H1 (cell line): ENCODE data around the gene CRTC3. TPM values are rescaled to one million over a fixed set of nuclear protein-coding genes. Genes with fewer than 3 reads are reported as not detected.
A peak's percentile ranks its signal among the peaks of the same experiment; 100 is the strongest.

ENCODE experiments used
- CTCF ChIA-PET: fragments of 300-600 bp; sonication (Branson Sonifier 250); formaldehyde crosslinking; loops from one replicate; lab custom pipeline; 2021; ENCODE audit not compliant: partially characterized antibody; lab: Charles Lee
- POLR2A ChIA-PET: fragments of 300-600 bp; sonication (Branson Sonifier 250); formaldehyde crosslinking; loops from one replicate; lab custom pipeline; 2021; ENCODE audit warnings: inconsistent platforms; ENCODE audit not compliant: partially characterized antibody; lab: Charles Lee
- DNase-seq, 2 experiments: peaks; one replicate each; pipeline versions ENCODE4 v3.0.0 to v3.0.0-alpha.2; 2010 to 2022; ENCODE audit warnings: low spot score in 2 of 2, low read depth in 1 of 2, mixed read lengths in 1 of 2
- FAIRE-seq: peaks from 2 replicates; lab custom pipeline; 2011; peaks lifted over from hg19 to GRCh38; lab: Jason Lieb, UNC
- H2AFZ ChIP-seq: 2 replicates; pipeline ENCODE4 v1.8.1; 2012; ENCODE audit warnings: low read length, inconsistent platforms
- H2AK5ac ChIP-seq: 2 replicates; pipeline ENCODE4 v1.6.1; 2013; ENCODE audit warnings: low read depth, low read length
- H2BK120ac ChIP-seq: replicated peaks from 2 replicates; pipeline ENCODE3; 2013; ENCODE audit warnings: low read depth, low read length, inconsistent platforms
- H2BK12ac ChIP-seq: 2 replicates; pipeline ENCODE4 v1.6.1; 2013; ENCODE audit warnings: low read depth, low read length
- H2BK15ac ChIP-seq: 2 replicates; pipeline ENCODE4 v1.6.1; 2013; ENCODE audit warnings: low read length
- H2BK20ac ChIP-seq: 2 replicates; pipeline ENCODE4 v1.6.1; 2013; ENCODE audit warnings: low read length
- H2BK5ac ChIP-seq: 2 replicates; pipeline ENCODE4 v1.6.1; 2013; ENCODE audit warnings: low read depth, low read length
- H3K14ac ChIP-seq: 2 replicates; pipeline ENCODE4 v1.6.1; 2013; ENCODE audit warnings: inconsistent platforms; ENCODE audit not compliant: insufficient read length
- H3K18ac ChIP-seq: 2 replicates; pipeline ENCODE4 v1.6.1; 2013; ENCODE audit warnings: low read length; ENCODE audit errors: extremely low read depth
- H3K23ac ChIP-seq: 2 replicates; pipeline ENCODE4 v1.6.1; 2013; ENCODE audit warnings: inconsistent platforms; ENCODE audit not compliant: insufficient read length
- H3K23me2 ChIP-seq: 2 replicates; pipeline ENCODE4 v1.6.1; 2013; ENCODE audit warnings: low read depth, low read length
- H3K27ac ChIP-seq: 2 replicates; pipeline ENCODE4 v1.6.1; 2011; ENCODE audit warnings: low read depth, low read length, inconsistent platforms
- H3K27me3 ChIP-seq, 4 experiments: replicated peaks in 1 of 4; 1 replicate in 1 of 4; 2 replicates in 3 of 4; pipeline versions ENCODE4 v1.6.1 to v1.8.1; 2011 to 2013; ENCODE audit warnings: low read length in 3 of 4, mild to moderate bottlenecking in 3 of 4, inconsistent platforms in 2 of 4, mixed read lengths in 2 of 4, moderate library complexity in 1 of 4; ENCODE audit not compliant: control insufficient read depth in 3 of 4, insufficient read depth in 3 of 4; ENCODE audit errors: extremely low read depth in 1 of 4
- H3K36me3 ChIP-seq, 4 experiments: 2 replicates each; pipeline versions ENCODE4 v1.6.1 to v1.8.1; 2011 to 2013; ENCODE audit warnings: mild to moderate bottlenecking in 4 of 4, low read length in 3 of 4, moderate library complexity in 2 of 4, control low read depth in 1 of 4, inconsistent platforms in 1 of 4; ENCODE audit not compliant: insufficient read depth in 4 of 4, control insufficient read depth in 2 of 4
- H3K4ac ChIP-seq: replicated peaks from 2 replicates; pipeline ENCODE3; 2013; ENCODE audit warnings: low read length, low read depth, mixed read lengths, inconsistent platforms; ENCODE audit not compliant: insufficient read length
- H3K4me1 ChIP-seq, 4 experiments: replicated peaks in 1 of 4; 1 replicate in 1 of 4; 2 replicates in 3 of 4; pipeline versions ENCODE4 v1.6.1 to v1.8.1; 2011 to 2013; ENCODE audit warnings: low read length in 3 of 4, inconsistent platforms in 2 of 4, mixed read lengths in 1 of 4; ENCODE audit not compliant: insufficient read depth in 4 of 4, control insufficient read depth in 3 of 4
- H3K4me2 ChIP-seq, 2 experiments: 2 replicates each; pipeline versions ENCODE4 v1.6.1 to v1.8.1; 2011 to 2013; ENCODE audit warnings: low read depth in 2 of 2, low read length in 2 of 2, control low read depth in 1 of 2, inconsistent platforms in 1 of 2, mild to moderate bottlenecking in 1 of 2; ENCODE audit not compliant: insufficient read depth in 1 of 2
- H3K4me3 ChIP-seq, 4 experiments: fragments of 200-600, 300-600 bp in 1 of 4; sonication (generic), shearing (Covaris generic), sonication (Bioruptor Twin) in 1 of 4; 2 replicates each; pipeline versions ENCODE4 v1.5.1 to v1.8.1; 2011 to 2016; ENCODE audit warnings: low read length in 4 of 4, low read depth in 3 of 4, control low read depth in 2 of 4, inconsistent platforms in 2 of 4, mild to moderate bottlenecking in 2 of 4, mixed read lengths in 1 of 4, moderate library complexity in 1 of 4; ENCODE audit not compliant: insufficient read depth in 2 of 4; ENCODE audit errors: extremely low read depth in 1 of 4
- H3K56ac ChIP-seq: replicated peaks from 2 replicates; pipeline ENCODE3; 2013; ENCODE audit warnings: low read depth, mild to moderate bottlenecking, mixed read lengths, low read length, inconsistent platforms; ENCODE audit not compliant: insufficient read length
- H3K79me1 ChIP-seq: 2 replicates; pipeline ENCODE4 v1.6.1; 2013; ENCODE audit warnings: low read depth, low read length, control low read depth
- H3K79me2 ChIP-seq, 2 experiments: 2 replicates each; pipeline versions ENCODE4 v1.6.1 to v1.8.1; 2012 to 2013; ENCODE audit warnings: low read length in 2 of 2, mild to moderate bottlenecking in 2 of 2, inconsistent platforms in 1 of 2; ENCODE audit not compliant: insufficient read depth in 2 of 2, control insufficient read depth in 1 of 2
- H3K9ac ChIP-seq, 4 experiments: replicated peaks in 1 of 4; 1 replicate in 1 of 4; 2 replicates in 3 of 4; pipeline versions ENCODE4 v1.6.1 to v1.8.1; 2011 to 2013; ENCODE audit warnings: low read depth in 3 of 4, low read length in 3 of 4, control low read depth in 2 of 4, mild to moderate bottlenecking in 2 of 4, moderate library complexity in 2 of 4, inconsistent platforms in 1 of 4; ENCODE audit errors: extremely low read depth in 1 of 4
- H3K9me3 ChIP-seq, 2 experiments: 2 replicates each; pipeline versions ENCODE4 v1.6.1 to v1.8.1; 2012 to 2013; ENCODE audit warnings: mild to moderate bottlenecking in 2 of 2, moderate library complexity in 2 of 2, control low read depth in 1 of 2, inconsistent platforms in 1 of 2, low read depth in 1 of 2, low read length in 1 of 2, mixed read lengths in 1 of 2; ENCODE audit not compliant: insufficient read depth in 2 of 2
- H4K20me1 ChIP-seq, 2 experiments: replicated peaks in 1 of 2; 2 replicates each; pipeline versions ENCODE3 to v1.8.1; 2011 to 2013; ENCODE audit warnings: inconsistent platforms in 2 of 2, low read length in 2 of 2, mild to moderate bottlenecking in 1 of 2; ENCODE audit not compliant: insufficient read depth in 2 of 2, control insufficient read depth in 1 of 2
- H4K5ac ChIP-seq: 2 replicates; pipeline ENCODE4 v1.6.1; 2013; ENCODE audit warnings: low read length, low read depth, mixed read lengths, inconsistent platforms; ENCODE audit not compliant: insufficient read length
- H4K8ac ChIP-seq: 2 replicates; pipeline ENCODE4 v1.8.0; 2013; ENCODE audit warnings: mild to moderate bottlenecking, moderate library complexity, low read length, inconsistent platforms; ENCODE audit not compliant: insufficient read depth; ENCODE audit errors: extremely low read depth
- H4K91ac ChIP-seq: replicated peaks from 2 replicates; pipeline ENCODE3; 2013; ENCODE audit warnings: low read length, mixed read lengths, inconsistent platforms; ENCODE audit not compliant: insufficient read length
- CEBPB ChIP-seq: IDR thresholded peaks from 2 replicates; pipeline ENCODE4 v1.6.1; 2012; ENCODE audit warnings: low read depth, low read length
- EZH2 ChIP-seq: fragments of 200-600 bp; sonication (generic); IDR thresholded peaks from 2 replicates; pipeline ENCODE4 v1.7.1; 2012; ENCODE audit warnings: low read depth, mild to moderate bottlenecking, moderate library complexity, low read length, inconsistent platforms; ENCODE audit not compliant: severe bottlenecking
- KDM4A ChIP-seq: IDR thresholded peaks from one replicate; pipeline ENCODE4 v1.7.1; 2012; ENCODE audit warnings: low read depth, mild to moderate bottlenecking, moderate library complexity, low read length, inconsistent platforms; ENCODE audit not compliant: severe bottlenecking
- RBBP5 ChIP-seq: IDR thresholded peaks from 2 replicates; pipeline ENCODE4 v1.7.1; 2012; ENCODE audit warnings: low read depth, mild to moderate bottlenecking, inconsistent platforms, low read length, moderate library complexity, borderline replicate concordance
- RNF2 ChIP-seq: fragments of 200-900, 300-1000 bp; sonication (generic); IDR thresholded peaks from 2 replicates; pipeline ENCODE4 v1.7.1; 2016; ENCODE audit warnings: borderline replicate concordance, low read depth, mild to moderate bottlenecking, antibody characterized with exemption, low read length; ENCODE audit not compliant: poor library complexity, severe bottlenecking; ENCODE audit errors: missing control alignments
- RXRA ChIP-seq: IDR thresholded peaks from 2 replicates; pipeline ENCODE4 v1.6.1; 2011; ENCODE audit warnings: low read depth, mild to moderate bottlenecking, low read length, moderate library complexity; ENCODE audit not compliant: insufficient read depth
- SUZ12 ChIP-seq: fragments of 200-600 bp; sonication (generic); IDR thresholded peaks from 2 replicates; pipeline ENCODE4 v1.6.1; 2012; ENCODE audit warnings: mild to moderate bottlenecking, inconsistent platforms, low read length, moderate library complexity, mixed read lengths
- TAF1 ChIP-seq: IDR thresholded peaks from 2 replicates; pipeline ENCODE4 v1.6.1; 2011; ENCODE audit warnings: mild to moderate bottlenecking, low read depth, low read length
- TCF12 ChIP-seq: IDR thresholded peaks from 2 replicates; pipeline ENCODE4 v1.6.1; 2011; ENCODE audit warnings: low read depth, mild to moderate bottlenecking, low read length
- WGBS, 2 experiments: shearing (Covaris generic) in 1 of 2; methylation state at CpG; one replicate each; pipeline versions ENCODE4 v1.1.6 to v1.1.7; 2013 to 2015; ENCODE audit warnings: low lambda C conversion rate in 2 of 2, mixed read lengths in 2 of 2, inconsistent platforms in 1 of 2, low coverage in 1 of 2, missing lambda C conversion rate in 1 of 2; ENCODE audit not compliant: insufficient replicate concordance in 2 of 2, insufficient coverage in 1 of 2, insufficient read length in 1 of 2; ENCODE audit errors: extremely low coverage in 1 of 2, missing lambda C conversion rate in 1 of 2; 5-methylcytosine and 5-hydroxymethylcytosine counted together
- polyA plus RNA-seq, 7 experiments: library from polyadenylated mRNA; depleted of rRNA in 3 of 7; stranded (reverse) in 5 of 7; unstranded in 2 of 7; fragments of >200 nt in 5 of 7; fragments of 200-250 nt in 2 of 7; gene quantifications; 1 replicate in 5 of 7; 2 replicates in 1 of 7; 4 replicates in 1 of 7; pipeline versions ENCODE4 v1.2.1 to v1.2.3, GENCODE V29; 2011 to 2013; ENCODE audit warnings: missing spikeins in 2 of 7, mixed read lengths in 2 of 7
- total RNA-seq: library from RNA; stranded (reverse); fragmentation: NEBNext Ultra II Directional; extraction: Animal tissue kit (Norgen Biotek cat#: 25700); gene quantifications from 2 replicates; pipeline ENCODE4 v1.2.1, GENCODE V29; 2021

CRTC3 gene
- total and polyA plus RNA-seq, 2 of the 8 experiments (the other 6 are each of a cell fraction or from before 2014, with no cell fraction given): 5.0 to 5.3 TPM

GRCh38 chr15:90530250-90531051 is 728 bp downstream of the CRTC3 start:
- Histone ChIP-seq H4K5ac (no peak overlapping the region), H3K36me3 (no peaks in the 10 kb centered on the region), H2BK120ac (no peak overlapping the region), H2AFZ (no peak overlapping the region), H4K91ac (no peak overlapping the region), H3K18ac (no peak overlapping the region), H4K20me1 (peaks cover 0 to 3% of the 10 kb centered on the region in 2 experiments), H3K4me3 (peak overlapping the region; percentile 55 to 73 (median 68)), H2BK12ac (no peak overlapping the region), H3K23ac (no peak overlapping the region), H2AK5ac (no peak overlapping the region), H3K79me2 (no peaks in the 10 kb centered on the region), H3K23me2 (no peaks in the 10 kb centered on the region; the same call in 1 of the 2 replicates), H3K56ac (no peak overlapping the region), H3K4me1 (0 out of 7 replicates have a peak, but pooled peaks cover 0 to 2% (median 0%) of the 10 kb centered on the region in 4 experiments), H3K4ac (no peak overlapping the region), H4K8ac (peak overlapping the region; percentile 22), H3K27ac (no peak overlapping the region), H3K4me2 (peak overlapping the region; percentile 49 to 82), H3K9ac (peak overlapping the region in 2 of 4 experiments; percentile 43 to 92; a peak in 2 of 7 replicates), H3K14ac (no peak overlapping the region), H3K9me3 (no peaks in the 10 kb centered on the region), H2BK5ac (no peak overlapping the region), H2BK20ac (no peak overlapping the region), H3K79me1 (no peaks in the 10 kb centered on the region), H2BK15ac (no peak overlapping the region), H3K27me3 (peaks cover 7 to 35% (median 29%) of the 10 kb centered on the region in 4 experiments)
- DNase-seq: peak in 1 of 2 experiments; percentile 74
- FAIRE-seq: no peak
- TF ChIP-seq EZH2 (peak; percentile 82), RNF2 (peak; percentile 20), CEBPB (no peak), RBBP5 (no peak), RXRA (no peak), TCF12 (0 out of 2 replicates have a peak, but pooled peaks have one; percentile 17), KDM4A (peak; percentile 69), TAF1 (0 out of 2 replicates have a peak, but pooled peaks have one; percentile 28), SUZ12 (peak; percentile 68)
- 3% methylated on average over 43 of the region's 76 CpGs; no CpG with 5 or more reads in 1 of the 2 experiments for WGBS, 2 experiments
- ChIA-PET CTCF (interaction anchor here (0.8 to 2.5 kb wide), 12 partner anchors 9 to 426 kb away, joined by 3 to 10 read pairs (median 3); no protein-coding TSS in a partner anchor), POLR2A (interaction anchor here (1.1 kb wide), 1 partner anchor 9 kb away, joined by 6 read pairs; no protein-coding TSS in a partner anchor)
